Measurements from ENCODE around the gene TMPRSS4. TPM values are rescaled to one million over a fixed set of nuclear protein-coding genes. Genes with fewer than 3 reads are reported as not detected.

The TMPRSS4 gene
- total and polyA plus RNA-seq, 3 donors from 2014 or later: 1.2 to 4.3 (median 1.3) TPM

DNA sequence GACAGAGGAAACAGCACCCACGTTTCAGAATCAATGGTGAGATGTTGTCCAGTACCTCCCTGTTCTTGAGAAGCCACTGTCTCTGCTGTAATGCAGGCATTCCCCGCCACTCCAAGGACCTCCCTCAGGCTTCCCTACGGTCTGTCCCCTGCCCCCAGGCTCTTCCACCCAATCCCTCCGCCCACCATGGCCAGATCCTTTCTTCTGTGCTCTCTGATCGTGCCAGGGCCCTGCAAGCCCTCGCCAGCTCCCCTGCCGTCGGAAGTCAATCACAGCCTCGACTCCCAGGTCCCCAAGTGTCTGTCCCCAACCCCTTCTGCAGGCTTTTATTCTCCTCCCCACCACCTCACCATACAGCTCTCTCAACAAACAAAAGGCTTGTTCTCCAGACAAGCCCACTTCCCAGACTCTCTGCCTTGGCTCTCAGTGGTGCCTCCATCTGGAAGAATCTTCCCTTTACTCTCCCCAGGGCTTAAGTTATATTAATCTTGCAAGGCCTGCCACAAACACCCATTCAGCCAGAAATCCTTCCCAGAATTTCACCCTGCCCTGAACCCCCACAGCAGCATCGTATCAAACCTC, 62.1 kb downstream of the TMPRSS4 start:
- 74 to 78% methylated on average over 10 of the region's 10 CpGs for WGBS, 2 donors
- H3K27ac ChIP-seq: no peak overlapping the region
- H3K4me1 ChIP-seq: no peaks in the 10 kb centered on the region
- DNase-seq: no peak
- H3K9me3 ChIP-seq: no peaks in the 10 kb centered on the region
- intact Hi-C loops (cut with DNase I; ENCODE audit: low total_unique reads): no loop called here
- H3K4me3 ChIP-seq: no peak overlapping the region
- TF ChIP-seq POLR2A (IDR thresholded peaks at IDR 0.05): no peak
- TF ChIP-seq, protein P1, sequence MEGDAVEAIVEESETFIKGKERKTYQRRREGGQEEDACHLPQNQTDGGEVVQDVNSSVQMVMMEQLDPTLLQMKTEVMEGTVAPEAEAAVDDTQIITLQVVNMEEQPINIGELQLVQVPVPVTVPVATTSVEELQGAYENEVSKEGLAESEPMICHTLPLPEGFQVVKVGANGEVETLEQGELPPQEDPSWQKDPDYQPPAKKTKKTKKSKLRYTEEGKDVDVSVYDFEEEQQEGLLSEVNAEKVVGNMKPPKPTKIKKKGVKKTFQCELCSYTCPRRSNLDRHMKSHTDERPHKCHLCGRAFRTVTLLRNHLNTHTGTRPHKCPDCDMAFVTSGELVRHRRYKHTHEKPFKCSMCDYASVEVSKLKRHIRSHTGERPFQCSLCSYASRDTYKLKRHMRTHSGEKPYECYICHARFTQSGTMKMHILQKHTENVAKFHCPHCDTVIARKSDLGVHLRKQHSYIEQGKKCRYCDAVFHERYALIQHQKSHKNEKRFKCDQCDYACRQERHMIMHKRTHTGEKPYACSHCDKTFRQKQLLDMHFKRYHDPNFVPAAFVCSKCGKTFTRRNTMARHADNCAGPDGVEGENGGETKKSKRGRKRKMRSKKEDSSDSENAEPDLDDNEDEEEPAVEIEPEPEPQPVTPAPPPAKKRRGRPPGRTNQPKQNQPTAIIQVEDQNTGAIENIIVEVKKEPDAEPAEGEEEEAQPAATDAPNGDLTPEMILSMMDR (IDR thresholded peaks at IDR 0.05): no peak
- no peaks in the 10 kb centered on the region for H3K27me3 ChIP-seq
- no peaks in the 10 kb centered on the region for H3K36me3 ChIP-seq (ENCODE audit: low read depth, missing control alignments)

DNA sequence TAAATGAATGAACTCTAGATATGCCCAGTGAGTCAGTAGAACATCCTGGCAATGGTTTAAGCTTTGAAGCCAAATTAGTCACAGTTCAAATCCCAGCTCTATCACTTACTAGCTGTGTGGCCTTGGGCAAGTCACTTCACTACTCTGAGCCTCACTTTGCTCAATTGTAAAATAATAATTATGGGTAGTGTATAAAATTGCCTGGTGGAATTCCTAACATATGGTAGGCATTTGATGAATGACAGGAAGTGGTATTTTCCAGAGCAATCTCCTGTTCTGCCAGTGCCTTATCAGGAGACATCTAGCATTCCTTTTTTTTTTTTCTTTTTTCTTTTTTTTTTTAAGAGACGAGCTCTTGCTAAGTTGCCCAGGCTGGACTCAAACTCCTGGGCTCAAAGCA, 62.7 kb downstream of the TMPRSS4 start:
- H3K4me1 ChIP-seq: no peaks in the 10 kb centered on the region
- 79 to 82% methylated on average over 1 of the region's 1 CpG for WGBS, 2 donors
- no peak for DNase-seq
- intact Hi-C loops (cut with DNase I; ENCODE audit: low total_unique reads): no loop called here
- no peaks in the 10 kb centered on the region for H3K9me3 ChIP-seq
- no peak for TF ChIP-seq POLR2A (IDR thresholded peaks at IDR 0.05)
- TF ChIP-seq, protein P1 (IDR thresholded peaks at IDR 0.05): no peak
- H3K27me3 ChIP-seq: no peaks in the 10 kb centered on the region
- H3K27ac ChIP-seq: no peak overlapping the region
- H3K36me3 ChIP-seq (ENCODE audit: low read depth, missing control alignments): no peaks in the 10 kb centered on the region
- H3K4me3 ChIP-seq: no peak overlapping the region

DNA sequence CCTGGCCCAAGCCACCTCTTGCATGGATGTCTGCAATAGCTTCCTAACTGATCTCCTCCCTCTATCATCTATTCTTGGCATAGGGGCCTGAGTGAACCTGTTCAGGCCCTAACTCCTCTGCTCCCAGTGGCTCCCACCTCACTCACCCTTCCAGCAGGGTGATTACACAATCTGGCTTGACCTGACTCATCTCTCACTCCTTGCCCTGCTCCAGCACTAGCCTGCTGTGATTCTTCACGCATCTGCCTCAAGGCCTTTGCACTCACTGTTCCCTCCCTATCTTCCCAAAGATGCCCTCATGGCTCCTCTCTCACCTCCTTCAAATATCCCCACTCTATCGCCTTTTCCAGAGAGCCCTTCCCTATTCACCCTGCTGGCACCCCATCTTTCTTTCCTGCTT, 65.2 kb downstream of the TMPRSS4 start:
- intact Hi-C loops (cut with DNase I; ENCODE audit: low total_unique reads): no loop called here
- no peak overlapping the region for H3K4me3 ChIP-seq
- no peaks in the 10 kb centered on the region for H3K9me3 ChIP-seq
- WGBS, 2 donors: 72 to 75% methylated on average over 2 of the region's 2 CpGs
- H3K27me3 ChIP-seq: no peaks in the 10 kb centered on the region
- H3K4me1 ChIP-seq: peaks cover 14% of the 10 kb centered on the region
- H3K27ac ChIP-seq: no peak overlapping the region
- no peak for TF ChIP-seq POLR2A (IDR thresholded peaks at IDR 0.05)
- TF ChIP-seq, protein P1 (IDR thresholded peaks at IDR 0.05): no peak
- no peaks in the 10 kb centered on the region for H3K36me3 ChIP-seq (ENCODE audit: low read depth, missing control alignments)
- DNase-seq: no peak

DNA sequence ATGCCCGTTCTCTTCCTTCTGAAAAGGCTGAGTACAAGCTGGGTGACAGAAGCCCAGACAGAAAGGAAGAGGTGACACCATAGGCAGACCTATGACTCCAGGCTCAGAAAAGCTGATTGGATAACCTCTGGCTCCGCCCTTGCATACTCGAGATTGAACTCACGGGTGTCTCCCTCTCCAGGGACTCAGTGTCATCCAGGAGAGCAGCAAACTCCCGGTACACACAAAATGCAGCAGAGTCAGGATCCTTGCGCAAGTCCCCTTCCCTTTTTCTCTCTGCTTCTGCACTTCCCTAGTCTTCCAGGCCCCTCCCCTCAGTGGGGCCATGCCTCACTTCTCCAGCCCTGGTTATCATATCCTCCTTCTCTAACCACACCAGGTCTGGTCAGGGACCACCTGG, 65.9 kb downstream of the TMPRSS4 start:
- TF ChIP-seq, protein P1 (IDR thresholded peaks at IDR 0.05): no peak
- TF ChIP-seq POLR2A (IDR thresholded peaks at IDR 0.05): no peak
- no peaks in the 10 kb centered on the region for H3K27me3 ChIP-seq
- no peak overlapping the region for H3K27ac ChIP-seq
- H3K4me1 ChIP-seq: peaks cover 14% of the 10 kb centered on the region
- 64 to 68% methylated on average over 6 of the region's 6 CpGs for WGBS, 2 donors
- no peak for DNase-seq
- no peaks in the 10 kb centered on the region for H3K36me3 ChIP-seq (ENCODE audit: low read depth, missing control alignments)
- no peaks in the 10 kb centered on the region for H3K9me3 ChIP-seq
- intact Hi-C loops (cut with DNase I; ENCODE audit: low total_unique reads): no loop called here
- H3K4me3 ChIP-seq: no peak overlapping the region

DNA sequence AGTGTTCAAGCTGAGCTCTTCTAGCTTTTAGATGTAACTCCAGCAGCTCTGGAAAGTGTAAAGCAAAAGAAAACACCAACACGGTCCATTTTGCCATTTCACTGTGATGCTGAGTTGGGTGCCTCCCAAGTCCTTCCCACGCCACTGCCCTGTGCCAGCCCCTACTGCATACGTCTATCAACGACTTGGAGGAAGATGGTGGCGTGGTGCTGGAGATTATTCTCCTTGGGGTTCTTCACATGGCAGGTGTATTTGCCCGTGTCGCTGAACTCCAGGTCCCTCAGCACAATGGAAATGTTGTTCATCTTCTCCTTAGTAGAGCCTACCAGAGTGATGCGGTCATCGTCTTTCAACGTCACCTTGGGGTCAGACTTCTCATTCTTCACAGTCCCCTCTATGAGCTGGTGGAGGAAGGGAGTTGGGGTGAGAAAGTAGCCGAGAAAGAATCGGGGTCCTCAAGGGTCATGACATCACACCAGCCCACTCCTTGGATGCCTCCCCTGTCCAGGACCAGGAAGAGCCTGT, 66.8 kb downstream of the TMPRSS4 start:
- TF ChIP-seq, protein P1 (IDR thresholded peaks at IDR 0.05): no peak
- no peak for TF ChIP-seq POLR2A (IDR thresholded peaks at IDR 0.05)
- intact Hi-C loops (cut with DNase I; ENCODE audit: low total_unique reads): no loop called here
- no peak for DNase-seq
- peaks cover 14% of the 10 kb centered on the region for H3K4me1 ChIP-seq
- H3K4me3 ChIP-seq: no peak overlapping the region
- H3K27ac ChIP-seq: no peak overlapping the region
- H3K27me3 ChIP-seq: no peaks in the 10 kb centered on the region
- WGBS, 2 donors: 86 to 88% methylated on average over 12 of the region's 12 CpGs
- no peaks in the 10 kb centered on the region for H3K36me3 ChIP-seq (ENCODE audit: low read depth, missing control alignments)
- H3K9me3 ChIP-seq: no peaks in the 10 kb centered on the region

Measured in testis (tissue), 3 donors.